Right atrium auricular region (tissue), 2 donors: ENCODE results near the gene JAML. TPM values are rescaled to one million over a fixed set of nuclear protein-coding genes. Genes with fewer than 3 reads are reported as not detected.

ENCODE experiments used
- DNase-seq: peaks from one replicate; pipeline ENCODE4 v3.0.0-alpha.2; 2019; ENCODE audit warnings: low spot score
- H3K27ac ChIP-seq, 2 donors: fragments of 200-600 bp; sonication (generic); 1 replicate in 1 of 2; 2 replicates in 1 of 2; pipeline ENCODE4 v1.5.1; 2016 to 2019
- H3K27me3 ChIP-seq, 2 donors: fragments of 200-600 bp; sonication (generic); one replicate each; pipeline versions ENCODE4 v1.5.1 to v1.6.0; 2017 to 2019
- H3K36me3 ChIP-seq: fragments of 200-600 bp; sonication (generic); one replicate; pipeline ENCODE4 v1.5.1; 2016
- H3K4me1 ChIP-seq, 2 donors: fragments of 200-600 bp; sonication (generic); one replicate each; pipeline versions ENCODE4 v1.5.1 to v1.6.0; 2017 to 2019
- H3K4me3 ChIP-seq, 2 donors: fragments of 200-600 bp; sonication (generic); 1 replicate in 1 of 2; 2 replicates in 1 of 2; pipeline ENCODE4 v1.5.1; 2017 to 2019; ENCODE audit warnings: mild to moderate bottlenecking in 1 of 2, moderate library complexity in 1 of 2
- H3K9me3 ChIP-seq, 2 donors: fragments of 200-600 bp; sonication (generic); one replicate each; pipeline ENCODE4 v1.5.1; 2019
- CTCF ChIP-seq, 2 donors: fragments of 200-600 bp; sonication (generic); IDR thresholded peaks; one replicate each; pipeline ENCODE4 v1.5.1; 2019; ENCODE audit warnings: antibody characterized with exemption in 2 of 2
- total RNA-seq, 2 donors: library from RNA; depleted of rRNA; stranded (reverse); fragments of >200 nt; gene quantifications; one replicate each; pipeline ENCODE4 v1.1.0, GENCODE V29; 2016

JAML gene
- total RNA-seq, 2 donors from 2014 or later, result 0.48 to 2.2 TPM

GRCh38 chr11:118238929-118239328 is 14.1 kb upstream of the JAML start:
- H3K27ac ChIP-seq, result no peak overlapping the region
- no peak for DNase-seq
- no peak overlapping the region for H3K4me3 ChIP-seq
- peaks cover 0 to 23% of the 10 kb centered on the region in 2 donors for H3K4me1 ChIP-seq
- TF ChIP-seq CTCF (IDR thresholded peaks at IDR 0.05), result no peak
- H3K27me3 ChIP-seq, result no peaks in the 10 kb centered on the region
- H3K36me3 ChIP-seq, result no peaks in the 10 kb centered on the region
- no peaks in the 10 kb centered on the region for H3K9me3 ChIP-seq

GRCh38 chr11:118238421-118238820 is 13.6 kb upstream of the JAML start:
- Histone ChIP-seq H3K36me3 (no peaks in the 10 kb centered on the region), H3K4me3 (no peak overlapping the region), H3K4me1 (peaks cover 0 to 23% of the 10 kb centered on the region in 2 donors), H3K27me3 (no peaks in the 10 kb centered on the region), H3K9me3 (no peaks in the 10 kb centered on the region), H3K27ac (no peak overlapping the region)
- no peak for TF ChIP-seq CTCF (IDR thresholded peaks at IDR 0.05)
- DNase-seq, result no peak

GRCh38 chr11:118236170-118236569 is 11.4 kb upstream of the JAML start:
- H3K36me3 ChIP-seq, result no peaks in the 10 kb centered on the region
- H3K27ac ChIP-seq, result no peak overlapping the region
- H3K9me3 ChIP-seq, result no peaks in the 10 kb centered on the region
- no peaks in the 10 kb centered on the region for H3K27me3 ChIP-seq
- no peak for TF ChIP-seq CTCF (IDR thresholded peaks at IDR 0.05)
- H3K4me1 ChIP-seq, result peaks cover 0 to 17% of the 10 kb centered on the region in 2 donors
- H3K4me3 ChIP-seq, result no peak overlapping the region
- no peak for DNase-seq

DNA sequence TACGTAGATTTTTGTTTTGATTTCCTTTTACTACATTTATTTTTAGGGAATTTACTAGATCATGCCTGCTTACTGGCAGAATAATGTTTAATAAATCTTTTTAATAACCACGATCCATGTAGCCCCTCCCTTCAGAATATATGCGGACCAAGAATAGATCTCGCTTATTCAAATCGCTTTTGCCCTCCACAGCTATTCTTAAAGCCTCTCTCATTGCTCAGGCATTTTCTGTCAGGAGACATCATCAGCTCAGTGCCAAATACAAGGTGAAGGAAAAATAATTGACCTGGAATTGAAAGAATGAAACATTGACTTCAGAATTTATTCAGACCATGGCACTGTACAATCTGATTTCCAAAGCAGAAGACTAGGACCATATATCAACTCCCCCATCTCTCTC is 10.0 kb upstream of the JAML start:
- H3K4me3 ChIP-seq, result no peak overlapping the region
- peaks cover 0 to 6% of the 10 kb centered on the region in 2 donors for H3K4me1 ChIP-seq
- H3K9me3 ChIP-seq, result no peaks in the 10 kb centered on the region
- no peak for TF ChIP-seq CTCF (IDR thresholded peaks at IDR 0.05)
- no peaks in the 10 kb centered on the region for H3K36me3 ChIP-seq
- H3K27ac ChIP-seq, result peak overlapping the region in 1 of 2 donors; percentile 43
- H3K27me3 ChIP-seq, result no peaks in the 10 kb centered on the region
- no peak for DNase-seq

- Histone ChIP-seq H3K27ac (no peak overlapping the region), H3K36me3 (no peaks in the 10 kb centered on the region), H3K9me3 (no peaks in the 10 kb centered on the region), H3K27me3 (no peaks in the 10 kb centered on the region), H3K4me3 (no peak overlapping the region), H3K4me1 (no peaks in the 10 kb centered on the region)
- DNase-seq, result no peak
- no peak for TF ChIP-seq CTCF (IDR thresholded peaks at IDR 0.05)
Observed at GRCh38 chr11:118233850-118234249, 9.0 kb upstream of the JAML start.

GRCh38 chr11:118233377-118233776 is 8.6 kb upstream of the JAML start:
- H3K36me3 ChIP-seq, result no peaks in the 10 kb centered on the region
- no peaks in the 10 kb centered on the region for H3K27me3 ChIP-seq
- TF ChIP-seq CTCF (IDR thresholded peaks at IDR 0.05), result no peak
- no peaks in the 10 kb centered on the region for H3K9me3 ChIP-seq
- H3K4me3 ChIP-seq, result no peak overlapping the region
- no peaks in the 10 kb centered on the region for H3K4me1 ChIP-seq
- no peak for DNase-seq
- no peak overlapping the region for H3K27ac ChIP-seq
